Neural cell (in vitro differentiated cells): ENCODE measurements around the gene BLOC1S3.

Experiments
- CTCF ChIP-seq: fragments of 450-650 bp; IDR thresholded peaks from 2 replicates; pipeline ENCODE4 v1.5.1; 2014; ENCODE audit warnings: antibody characterized with exemption, mild to moderate bottlenecking, moderate library complexity; ENCODE audit not compliant: poor library complexity, severe bottlenecking
- EP300 ChIP-seq: fragments of 450-650 bp; conservative IDR thresholded peaks from 2 replicates; pipeline ENCODE4 v1.6.1; 2014; ENCODE audit warnings: antibody characterized with exemption, mild to moderate bottlenecking, moderate library complexity; ENCODE audit not compliant: poor library complexity, severe bottlenecking
- EZH2 ChIP-seq: fragments of 200-600, 300-800 bp; shearing (Covaris generic), sonication (generic); IDR thresholded peaks from 2 replicates; pipeline ENCODE4 v1.6.1; 2014; ENCODE audit warnings: antibody characterized with exemption, low read length, borderline replicate concordance, mild to moderate bottlenecking; ENCODE audit not compliant: insufficient read depth, poor library complexity, severe bottlenecking
- MXI1 ChIP-seq: fragments of 450-650 bp; conservative IDR thresholded peaks from 2 replicates; pipeline ENCODE4 v1.6.1; 2014; ENCODE audit warnings: antibody characterized with exemption, mild to moderate bottlenecking; ENCODE audit not compliant: poor library complexity, severe bottlenecking
- POLR2AphosphoS5 ChIP-seq: IDR thresholded peaks from 2 replicates; pipeline ENCODE4 v1.6.1; 2012
- RAD21 ChIP-seq: fragments of 450-650 bp; conservative IDR thresholded peaks from 2 replicates; pipeline ENCODE4 v1.6.1; 2014; ENCODE audit warnings: antibody characterized with exemption, mild to moderate bottlenecking, moderate library complexity
- REST ChIP-seq: IDR thresholded peaks from 2 replicates; pipeline ENCODE4 v1.6.1; 2012; ENCODE audit warnings: borderline replicate concordance
- SMC3 ChIP-seq: fragments of 450-650 bp; conservative IDR thresholded peaks from 2 replicates; pipeline ENCODE4 v1.6.1; 2014; ENCODE audit warnings: antibody characterized with exemption, mild to moderate bottlenecking, moderate library complexity; ENCODE audit not compliant: poor library complexity
- TAF1 ChIP-seq: IDR thresholded peaks from 2 replicates; pipeline ENCODE4 v1.6.1; 2012; ENCODE audit warnings: low read depth

GRCh38 chr19:45216667-45217066 lies 38.1 kb downstream of the BLOC1S3 start:
- TF ChIP-seq CTCF (no peak), SMC3 (no peak), POLR2AphosphoS5 (no peak), EZH2 (no peak), REST (no peak), TAF1 (no peak), RAD21 (no peak), MXI1 (no peak), EP300 (no peak)
